DOHH2 (cell line): ENCODE measurements around the gene ODC1.

Source experiments
- EZH2phosphoT487 ChIP-seq: fragments of 200-600 bp; sonication (generic); IDR thresholded peaks from 2 replicates; pipeline ENCODE4 v1.6.1; 2017; ENCODE audit warnings: borderline replicate concordance, mild to moderate bottlenecking, antibody characterized with exemption, low read length, moderate library complexity, mixed read lengths
- TF ChIP-seq, protein P1 (sequence below): fragments of 200-600 bp; sonication (generic); IDR thresholded peaks from one replicate; pipeline ENCODE4 v1.5.1; 2014; ENCODE audit warnings: antibody characterized with exemption, mild to moderate bottlenecking, low read depth, low read length; ENCODE audit not compliant: poor library complexity, severe bottlenecking

DNA sequence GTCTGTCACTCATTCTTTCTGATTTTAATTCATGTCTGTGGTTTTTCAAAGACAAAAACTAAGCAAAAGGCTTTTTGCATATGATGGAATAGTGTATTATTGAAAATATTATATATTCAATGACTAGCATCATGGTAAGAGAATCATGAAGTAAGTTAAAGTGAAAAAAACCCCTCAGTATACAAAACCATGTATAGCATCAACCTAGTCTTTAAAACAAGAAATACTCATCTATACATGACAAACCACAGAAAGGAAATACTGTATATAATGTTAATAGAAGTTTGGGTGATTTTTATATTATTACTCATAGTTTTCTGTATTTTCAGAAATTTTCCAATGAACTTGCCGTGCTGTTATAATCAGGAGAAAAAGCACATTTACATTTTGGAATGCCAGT lies 38.0 kb upstream of the ODC1 start:
- TF ChIP-seq, protein P1, sequence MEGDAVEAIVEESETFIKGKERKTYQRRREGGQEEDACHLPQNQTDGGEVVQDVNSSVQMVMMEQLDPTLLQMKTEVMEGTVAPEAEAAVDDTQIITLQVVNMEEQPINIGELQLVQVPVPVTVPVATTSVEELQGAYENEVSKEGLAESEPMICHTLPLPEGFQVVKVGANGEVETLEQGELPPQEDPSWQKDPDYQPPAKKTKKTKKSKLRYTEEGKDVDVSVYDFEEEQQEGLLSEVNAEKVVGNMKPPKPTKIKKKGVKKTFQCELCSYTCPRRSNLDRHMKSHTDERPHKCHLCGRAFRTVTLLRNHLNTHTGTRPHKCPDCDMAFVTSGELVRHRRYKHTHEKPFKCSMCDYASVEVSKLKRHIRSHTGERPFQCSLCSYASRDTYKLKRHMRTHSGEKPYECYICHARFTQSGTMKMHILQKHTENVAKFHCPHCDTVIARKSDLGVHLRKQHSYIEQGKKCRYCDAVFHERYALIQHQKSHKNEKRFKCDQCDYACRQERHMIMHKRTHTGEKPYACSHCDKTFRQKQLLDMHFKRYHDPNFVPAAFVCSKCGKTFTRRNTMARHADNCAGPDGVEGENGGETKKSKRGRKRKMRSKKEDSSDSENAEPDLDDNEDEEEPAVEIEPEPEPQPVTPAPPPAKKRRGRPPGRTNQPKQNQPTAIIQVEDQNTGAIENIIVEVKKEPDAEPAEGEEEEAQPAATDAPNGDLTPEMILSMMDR = no peak
- TF ChIP-seq EZH2phosphoT487 = no peak
